ENCODE data around the gene TMED6. TPM values are rescaled to one million over a fixed set of nuclear protein-coding genes. Genes with fewer than 3 reads are reported as not detected.
A peak's percentile ranks its signal among the peaks of the same experiment; 100 is the strongest.

TMED6 gene
- total and polyA plus RNA-seq, 2 of the 8 experiments (the other 6 are each of a cell fraction or from before 2014, with no cell fraction given): not detected

DNA sequence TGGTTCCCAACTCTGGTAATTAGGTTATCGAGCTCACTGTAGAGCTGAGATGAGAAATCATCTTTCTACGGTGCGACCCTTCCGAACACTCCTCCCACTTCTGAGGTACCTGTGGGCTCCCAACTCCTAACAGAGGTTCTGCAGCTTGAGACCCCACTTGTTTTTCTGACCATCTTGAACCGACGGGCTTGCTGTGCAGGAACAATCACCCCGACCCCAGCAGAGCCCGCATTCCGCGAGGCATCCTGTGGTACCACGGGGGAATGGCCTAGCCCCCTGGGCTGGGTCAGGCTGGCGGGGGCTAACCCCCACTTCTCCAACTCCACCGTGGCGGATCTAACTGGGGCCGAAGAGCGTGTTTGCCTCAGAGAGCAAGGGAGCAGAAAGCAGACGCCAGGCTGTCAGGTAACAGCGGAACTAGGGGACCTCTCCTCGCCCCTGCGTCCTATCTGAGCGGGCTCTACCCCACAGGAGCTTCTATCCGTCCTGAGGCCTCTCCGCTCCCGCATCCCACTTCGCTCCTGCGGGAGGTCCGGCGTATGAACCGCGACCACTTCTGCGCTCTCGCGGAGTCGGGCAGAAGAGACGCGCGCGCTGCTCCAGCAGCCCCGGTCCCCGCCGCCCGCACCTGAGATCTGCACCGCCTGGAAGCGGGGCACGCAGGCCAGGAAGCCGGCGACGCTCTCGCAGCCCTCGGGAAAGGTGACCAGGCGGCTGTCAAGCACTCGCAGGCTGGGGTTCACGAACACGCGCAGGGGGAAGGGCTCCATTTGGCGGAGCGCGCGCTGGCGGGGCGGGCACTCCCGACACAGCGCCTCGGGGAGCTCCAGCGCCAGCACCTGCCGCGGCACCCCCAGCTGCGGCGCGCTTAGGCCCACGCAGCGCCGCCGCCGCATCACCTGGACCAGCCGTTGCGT, 22.0 kb downstream of the TMED6 start:
- Histone ChIP-seq H3K23ac (ENCODE audit: insufficient read length) (no peak overlapping the region), H3K79me1 (ENCODE audit: low read depth, low read length) (peaks cover 17% of the 10 kb centered on the region), H3K27ac (ENCODE audit: low read depth, low read length) (peak overlapping the region; percentile 65; the same call in 1 of the 2 replicates), H3K18ac (ENCODE audit: extremely low read depth, low read length) (peak overlapping the region; percentile 87), H3K14ac (ENCODE audit: insufficient read length) (no peak overlapping the region), H3K27me3 (replicated peaks in 1 of 4; ENCODE audit: control insufficient read depth in 3 of 4, extremely low read depth in 1 of 4, insufficient read depth in 3 of 4, low read length in 3 of 4) (no peaks in the 10 kb centered on the region), H3K9ac (replicated peaks in 1 of 4; ENCODE audit: extremely low read depth in 1 of 4, low read depth in 3 of 4, low read length in 3 of 4) (peak overlapping the region; percentile 41 to 98 (median 86)), H3K56ac (replicated peaks; ENCODE audit: insufficient read length, low read depth, low read length) (peak overlapping the region; percentile 55), H2BK5ac (ENCODE audit: low read depth, low read length) (peak overlapping the region; percentile 66; the same call in 1 of the 2 replicates), H2AK5ac (ENCODE audit: low read depth, low read length) (no peak overlapping the region), H3K4me2 (ENCODE audit: insufficient read depth in 1 of 2, low read depth in 2 of 2, low read length in 2 of 2) (peak overlapping the region; percentile 88 to 97), H4K91ac (replicated peaks; ENCODE audit: insufficient read length, low read length) (peak overlapping the region; percentile 47), H2BK15ac (ENCODE audit: low read length) (no peak overlapping the region), H4K5ac (ENCODE audit: insufficient read length, low read depth, low read length) (peak overlapping the region; percentile 78), H2AFZ (ENCODE audit: low read length) (no peak overlapping the region), H4K8ac (ENCODE audit: extremely low read depth, insufficient read depth, low read length) (peak overlapping the region; percentile 89; the same call in 1 of the 2 replicates), H4K20me1 (replicated peaks in 1 of 2; ENCODE audit: control insufficient read depth in 1 of 2, insufficient read depth in 2 of 2, low read length in 2 of 2) (peaks cover 10 to 30% of the 10 kb centered on the region in 2 experiments), H3K23me2 (ENCODE audit: low read depth, low read length) (peaks cover 11% of the 10 kb centered on the region; the same call in 1 of the 2 replicates), H3K4ac (replicated peaks; ENCODE audit: insufficient read length, low read depth, low read length) (peak overlapping the region; percentile 70), H3K36me3 (ENCODE audit: control insufficient read depth in 2 of 4, insufficient read depth in 4 of 4, low read length in 3 of 4) (peaks cover 17 to 69% (median 34%) of the 10 kb centered on the region in 4 experiments), H2BK120ac (replicated peaks; ENCODE audit: low read depth, low read length) (no peak overlapping the region), H3K4me3 (ENCODE audit: extremely low read depth in 1 of 4, insufficient read depth in 2 of 4, low read depth in 3 of 4, low read length in 4 of 4) (peak overlapping the region; percentile 49 to 93 (median 86)), H2BK12ac (ENCODE audit: low read depth, low read length) (no peak overlapping the region), H3K9me3 (ENCODE audit: insufficient read depth in 2 of 2, low read depth in 1 of 2, low read length in 1 of 2) (no peaks in the 10 kb centered on the region), H3K79me2 (ENCODE audit: control insufficient read depth in 1 of 2, insufficient read depth in 2 of 2, low read length in 2 of 2) (peaks cover 9 to 49% of the 10 kb centered on the region in 2 experiments), H2BK20ac (ENCODE audit: low read length) (no peak overlapping the region), H3K4me1 (replicated peaks in 1 of 4; ENCODE audit: control insufficient read depth in 3 of 4, insufficient read depth in 4 of 4, low read length in 3 of 4) (peaks cover 6 to 19% (median 12%) of the 10 kb centered on the region in 4 experiments)
- ChIA-PET CTCF (ENCODE audit: partially characterized antibody) (interaction anchor here (1.1 to 2.4 kb wide), 3 partner anchors 9 to 428 kb away, joined by 3 to 7 read pairs (median 4); partner anchors contain the start of gene VPS4A), POLR2A (ENCODE audit: partially characterized antibody) (interaction anchor here (0.5 to 29.8 kb wide), 17 partner anchors 7 to 742 kb away, joined by 3 to 497 read pairs (median 4); partner anchors contain the start of genes CDH3, CHTF8, COG8 and NIP7)
- 9% methylated on average over 70 of the region's 77 CpGs; no CpG with 5 or more reads in 1 of the 2 experiments for WGBS, 2 experiments (ENCODE audit: extremely low coverage in 1 of 2, insufficient coverage in 1 of 2, insufficient read length in 1 of 2, insufficient replicate concordance in 2 of 2, low coverage in 1 of 2, low lambda C conversion rate in 2 of 2, missing lambda C conversion rate in 1 of 2)
- TF ChIP-seq POLR2AphosphoS5 (IDR thresholded peaks at IDR 0.05; ENCODE audit: low read depth, low read length): 0 out of 2 replicates have a peak, but pooled peaks have one; percentile 1
- no peak for TF ChIP-seq KDM1A (IDR thresholded peaks at IDR 0.05; ENCODE audit: borderline replicate concordance, low read length)
- no peak for TF ChIP-seq RBBP5 (IDR thresholded peaks at IDR 0.05; ENCODE audit: borderline replicate concordance, low read depth, low read length)
- TF ChIP-seq SP1 (IDR thresholded peaks at IDR 0.05; ENCODE audit: low read depth, low read length): no peak
- TF ChIP-seq ASH2L (IDR thresholded peaks at IDR 0.05; ENCODE audit: low read length): peak; percentile 42
- no peak for TF ChIP-seq BCL11A (IDR thresholded peaks at IDR 0.05; ENCODE audit: low read depth in 2 of 2, low read length in 2 of 2)
- TF ChIP-seq SIN3A (conservative IDR thresholded peaks at IDR 0.05 in 1 of 2, IDR thresholded peaks at IDR 0.05 in 1 of 2; ENCODE audit: low read depth in 1 of 2, low read length in 2 of 2): 0 out of 4 replicates have a peak, but pooled peaks of 1 of the 2 experiments have one; percentile 73
- no peak for TF ChIP-seq MAFK (IDR thresholded peaks at IDR 0.05; ENCODE audit: low read depth, low read length)
- peak; percentile 66 for TF ChIP-seq KDM4A (IDR thresholded peaks at IDR 0.05; ENCODE audit: low read depth, low read length, severe bottlenecking)
- no peak for TF ChIP-seq HDAC6 (IDR thresholded peaks at IDR 0.05; ENCODE audit: low read depth, low read length)
- no peak for TF ChIP-seq CBX8 (IDR thresholded peaks at IDR 0.05; ENCODE audit: borderline replicate concordance, low read depth, low read length)
- FAIRE-seq (no peak), DNase-seq (ENCODE audit: low read depth in 1 of 2, low spot score in 2 of 2) (no peak)
